SK-N-SH (cell line): ENCODE results near the gene SLC27A3. TPM values are rescaled to one million over a fixed set of nuclear protein-coding genes. Genes with fewer than 3 reads are reported as not detected.

Experiments
- CTCF ChIA-PET: fragments of 300-600, 350-600 bp; formaldehyde crosslinking; extraction: SDS; loops from one replicate; lab custom pipeline; 2021; lab: Yijun Ruan, JAX
- POLR2A ChIA-PET: fragments of 350-600 bp; sonication (Branson Sonifier 250); formaldehyde crosslinking; extraction: SDS; loops from one replicate; lab custom pipeline; 2020; ENCODE audit warnings: antibody characterized with exemption, inconsistent platforms; lab: Yijun Ruan, JAX
- DNase-seq: peaks from one replicate; pipeline ENCODE4 v3.0.0; 2012
- H2AFZ ChIP-seq: fragments of 200-600 bp; sonication (generic); 2 replicates; pipeline ENCODE4 v1.8.1; 2016; ENCODE audit warnings: antibody characterized with exemption, mild to moderate bottlenecking, low read depth
- H3F3A ChIP-seq: fragments of 200-600 bp; sonication (generic); replicated peaks from 2 replicates; pipeline ENCODE3; 2016; ENCODE audit warnings: antibody characterized with exemption, mild to moderate bottlenecking; ENCODE audit not compliant: insufficient read depth
- H3K27ac ChIP-seq, 2 experiments: fragments of 200-500 bp in 1 of 2; fragments of 200-600 bp in 1 of 2; sonication (Bioruptor generic) in 1 of 2; sonication (generic), shearing (Covaris generic) in 1 of 2; 2 replicates each; pipeline versions ENCODE4 v1.5.1 to v1.6.1; 2014 to 2016; ENCODE audit warnings: low read depth in 2 of 2, inconsistent platforms in 1 of 2, low read length in 1 of 2, mild to moderate bottlenecking in 1 of 2, mixed read lengths in 1 of 2
- H3K27me3 ChIP-seq: fragments of 200-600 bp; sonication (generic), shearing (Covaris generic); 2 replicates; pipeline ENCODE4 v1.6.1; 2016; ENCODE audit warnings: mixed run types; ENCODE audit not compliant: insufficient read depth
- H3K36me3 ChIP-seq, 2 experiments: fragments of 200-500 bp in 1 of 2; fragments of 200-600 bp in 1 of 2; sonication (Bioruptor generic) in 1 of 2; sonication (generic) in 1 of 2; replicated peaks in 1 of 2; 2 replicates each; pipeline versions ENCODE3 to v1.5.1; 2014 to 2016; ENCODE audit warnings: low read length in 1 of 2, mild to moderate bottlenecking in 1 of 2; ENCODE audit not compliant: insufficient read depth in 2 of 2, control insufficient read depth in 1 of 2
- H3K4me1 ChIP-seq, 2 experiments: fragments of 200-500 bp in 1 of 2; fragments of 200-600 bp in 1 of 2; sonication (Bioruptor generic) in 1 of 2; sonication (generic), shearing (Covaris generic) in 1 of 2; 2 replicates each; pipeline versions ENCODE4 v1.5.1 to v1.6.1; 2014 to 2016; ENCODE audit warnings: low read depth in 1 of 2, low read length in 1 of 2, mixed run types in 1 of 2; ENCODE audit not compliant: insufficient read depth in 2 of 2, control insufficient read depth in 1 of 2
- H3K4me2 ChIP-seq: fragments of 200-600 bp; sonication (generic), shearing (Covaris generic); 2 replicates; pipeline ENCODE4 v1.6.1; 2017; ENCODE audit warnings: mixed run types
- H3K4me3 ChIP-seq, 2 experiments: fragments of 200-500 bp in 1 of 2; fragments of 200-600 bp in 1 of 2; sonication (Bioruptor generic) in 1 of 2; sonication (generic), shearing (Covaris generic) in 1 of 2; 2 replicates each; pipeline versions ENCODE4 v1.5.1 to v1.8.1; 2014 to 2016; ENCODE audit warnings: low read depth in 2 of 2, inconsistent platforms in 1 of 2, low read length in 1 of 2, mild to moderate bottlenecking in 1 of 2, mixed read lengths in 1 of 2, moderate library complexity in 1 of 2
- H3K79me2 ChIP-seq: fragments of 200-600 bp; sonication (generic); 2 replicates; pipeline ENCODE4 v1.8.1; 2017; ENCODE audit warnings: mild to moderate bottlenecking; ENCODE audit not compliant: insufficient read depth
- H3K9ac ChIP-seq: fragments of 200-600 bp; sonication (generic); 2 replicates; pipeline ENCODE4 v1.6.1; 2017; ENCODE audit warnings: mixed run types
- H3K9me2 ChIP-seq: fragments of 200-600 bp; sonication (generic); 2 replicates; pipeline ENCODE4 v1.6.1; 2017; ENCODE audit warnings: mixed run types
- H3K9me3 ChIP-seq: fragments of 200-600 bp; sonication (generic); 2 replicates; pipeline ENCODE4 v1.6.1; 2017; ENCODE audit warnings: mixed run types, mild to moderate bottlenecking, moderate library complexity
- H4K20me1 ChIP-seq: fragments of 200-600 bp; sonication (generic); 2 replicates; pipeline ENCODE4 v1.6.1; 2017; ENCODE audit warnings: mild to moderate bottlenecking, mixed run types; ENCODE audit not compliant: insufficient read depth
- CHD2 ChIP-seq: fragments of 150-350 bp; IDR thresholded peaks from 2 replicates; pipeline ENCODE4 v1.6.1; 2018; ENCODE audit warnings: low read length; ENCODE audit not compliant: partially characterized antibody
- ELF1 ChIP-seq: IDR thresholded peaks from 2 replicates; pipeline ENCODE4 v1.4.0; 2012
- EP300 ChIP-seq, 2 experiments: IDR thresholded peaks; 2 replicates each; pipeline versions ENCODE4 v1.4.0 to v1.6.1; 2012; ENCODE audit warnings: borderline replicate concordance in 1 of 2, low read depth in 1 of 2, low read length in 1 of 2
- EZH2phosphoT487 ChIP-seq: fragments of 200-600 bp; sonication (generic); IDR thresholded peaks from 2 replicates; pipeline ENCODE4 v1.6.1; 2017; ENCODE audit warnings: low read depth, mixed run types, mild to moderate bottlenecking, antibody characterized with exemption, moderate library complexity, borderline replicate concordance
- FOSL2 ChIP-seq: IDR thresholded peaks from 2 replicates; pipeline ENCODE4 v1.4.0; 2012; ENCODE audit warnings: low read depth, mild to moderate bottlenecking, moderate library complexity, borderline replicate concordance
- FOXJ3 ChIP-seq: sonication (generic); formaldehyde crosslinking; IDR thresholded peaks from 2 replicates; pipeline ENCODE4 v1.5.1; 2020; ENCODE audit warnings: mild to moderate bottlenecking, missing genetic modification reagents
- FOXM1 ChIP-seq: IDR thresholded peaks from 2 replicates; pipeline ENCODE4 v1.4.0; 2012; ENCODE audit warnings: low read depth, mild to moderate bottlenecking
- GABPA ChIP-seq: IDR thresholded peaks from 2 replicates; pipeline ENCODE4 v1.4.0; 2012; ENCODE audit warnings: low read depth, mild to moderate bottlenecking
- GATA2 ChIP-seq: sonication (generic); formaldehyde crosslinking; IDR thresholded peaks from 2 replicates; pipeline ENCODE4 v1.5.0; 2020; ENCODE audit warnings: mild to moderate bottlenecking, missing genetic modification reagents
- MXI1 ChIP-seq: IDR thresholded peaks from 2 replicates; pipeline ENCODE4 v1.6.1; 2012; ENCODE audit warnings: mild to moderate bottlenecking, low read depth, low read length, improper control_type of control experiment
- NFIC ChIP-seq: IDR thresholded peaks from 2 replicates; pipeline ENCODE4 v1.4.0; 2012; ENCODE audit warnings: borderline replicate concordance
- RCOR1 ChIP-seq: fragments of 150-350 bp; IDR thresholded peaks from 2 replicates; pipeline ENCODE4 v1.6.1; 2017; ENCODE audit warnings: antibody characterized with exemption, low read length
- SIN3A ChIP-seq: IDR thresholded peaks from 2 replicates; pipeline ENCODE4 v1.6.1; 2012; ENCODE audit warnings: low read depth, mild to moderate bottlenecking, low read length, moderate library complexity, borderline replicate concordance
- TAF1 ChIP-seq: IDR thresholded peaks from 2 replicates; pipeline ENCODE4 v1.6.1; 2012; ENCODE audit warnings: low read depth, mild to moderate bottlenecking, low read length, moderate library complexity, borderline replicate concordance
- WGBS: methylation state at CpG from one replicate; pipeline ENCODE4 v1.1.6; 2017; ENCODE audit warnings: low lambda C conversion rate; 5-methylcytosine and 5-hydroxymethylcytosine counted together
- polyA plus RNA-seq, 3 experiments: library from polyadenylated mRNA; depleted of rRNA; stranded (reverse); fragments of >200 nt; gene quantifications; 2 replicates each; pipeline ENCODE4 v1.2.3, GENCODE V29; 2012
- TF ChIP-seq, protein P1 (sequence below): fragments of 150-350 bp; IDR thresholded peaks from 2 replicates; pipeline ENCODE4 v1.6.1; 2017; ENCODE audit warnings: antibody characterized with exemption, low read length, low read depth, borderline replicate concordance
- TF ChIP-seq, protein P2 (sequence below): IDR thresholded peaks from 2 replicates; pipeline ENCODE4 v1.6.1; 2012; ENCODE audit warnings: mild to moderate bottlenecking, low read depth, low read length, moderate library complexity
- TF ChIP-seq, protein P3 (sequence below): IDR thresholded peaks from 2 replicates; pipeline ENCODE4 v1.4.0; 2012; ENCODE audit warnings: low read depth, borderline replicate concordance
- TF ChIP-seq, protein P4 (sequence below): IDR thresholded peaks from 2 replicates; pipeline ENCODE4; 2012

SLC27A3 gene
- polyA plus RNA-seq, 1 of the 3 experiments (the other 2 are of a cell fraction), result 9.0 TPM

DNA sequence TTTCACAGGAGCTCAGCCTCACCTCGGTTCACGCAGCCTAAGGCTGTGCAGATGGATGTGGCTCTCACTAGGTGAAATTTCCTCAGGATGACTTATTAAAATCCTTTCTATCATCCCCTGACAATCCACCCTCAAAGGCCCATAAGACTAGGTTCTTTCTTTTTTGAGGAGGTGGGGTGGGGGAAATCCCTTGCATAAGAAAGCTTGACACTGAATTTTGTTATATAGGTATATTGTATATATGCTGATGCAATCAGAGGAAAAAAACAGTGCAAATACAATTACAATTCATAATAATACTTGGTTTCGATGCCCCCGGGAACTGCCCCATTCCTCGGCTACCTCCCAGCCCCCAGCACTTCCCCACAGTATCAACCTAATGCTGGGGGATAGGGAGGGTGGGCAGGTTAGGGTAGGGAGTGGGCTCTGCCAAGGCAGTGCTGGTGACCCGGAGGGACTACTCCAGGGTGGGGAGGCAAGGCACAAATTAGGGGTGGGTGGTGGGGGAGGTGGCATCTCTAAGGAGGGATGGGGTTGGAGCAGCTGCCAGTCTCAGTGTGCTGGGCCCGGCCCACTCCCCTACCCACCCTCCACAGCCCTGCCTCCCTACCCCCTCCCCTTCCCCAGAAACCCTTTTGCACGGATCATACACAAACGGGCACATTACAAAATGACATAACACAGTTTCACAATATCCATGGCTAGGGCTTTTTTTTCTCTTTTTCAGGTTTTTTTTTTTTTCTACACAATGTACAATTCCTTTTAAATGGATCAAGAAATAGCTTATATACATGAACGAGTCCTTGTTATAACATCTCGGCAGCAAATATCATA lies 30.9 kb downstream of the SLC27A3 start:
- no peak overlapping the region for H3K4me3 ChIP-seq
- ChIA-PET CTCF (interaction anchor here (1.0 to 3.3 kb wide), 4 partner anchors 8 to 180 kb away, joined by 3 to 16 read pairs (median 4); partner anchors contain the start of gene RAB13), POLR2A (no interaction called here)
- peaks cover 24 to 38% of the 10 kb centered on the region in 2 experiments for H3K36me3 ChIP-seq
- WGBS, result 92% methylated on average over 11 of the region's 11 CpGs
- H4K20me1 ChIP-seq, result no peaks in the 10 kb centered on the region
- peak overlapping the region in 1 of 2 experiments; percentile 57; a peak in 2 of 4 replicates for H3K27ac ChIP-seq
- no peak overlapping the region for H3K4me2 ChIP-seq
- peaks cover 5 to 8% of the 10 kb centered on the region in 2 experiments; a peak in 2 of 4 replicates for H3K4me1 ChIP-seq
- H3K9ac ChIP-seq, result 0 out of 2 replicates have a peak overlapping the region, but pooled peaks have one; percentile 29
- peaks cover 5% of the 10 kb centered on the region for H3F3A ChIP-seq
- no peaks in the 10 kb centered on the region for H3K27me3 ChIP-seq
- TF ChIP-seq SIN3A, result no peak
- no peak for TF ChIP-seq GATA2 (CRISPR knock-in tag)
- TF ChIP-seq NFIC, result no peak
- TF ChIP-seq FOSL2, result no peak
- no peak for TF ChIP-seq ELF1
- TF ChIP-seq FOXM1, result no peak
- TF ChIP-seq, protein P1, sequence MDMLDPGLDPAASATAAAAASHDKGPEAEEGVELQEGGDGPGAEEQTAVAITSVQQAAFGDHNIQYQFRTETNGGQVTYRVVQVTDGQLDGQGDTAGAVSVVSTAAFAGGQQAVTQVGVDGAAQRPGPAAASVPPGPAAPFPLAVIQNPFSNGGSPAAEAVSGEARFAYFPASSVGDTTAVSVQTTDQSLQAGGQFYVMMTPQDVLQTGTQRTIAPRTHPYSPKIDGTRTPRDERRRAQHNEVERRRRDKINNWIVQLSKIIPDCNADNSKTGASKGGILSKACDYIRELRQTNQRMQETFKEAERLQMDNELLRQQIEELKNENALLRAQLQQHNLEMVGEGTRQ, result no peak
- TF ChIP-seq MXI1, result no peak
- TF ChIP-seq EZH2phosphoT487, result no peak
- TF ChIP-seq, protein P2, sequence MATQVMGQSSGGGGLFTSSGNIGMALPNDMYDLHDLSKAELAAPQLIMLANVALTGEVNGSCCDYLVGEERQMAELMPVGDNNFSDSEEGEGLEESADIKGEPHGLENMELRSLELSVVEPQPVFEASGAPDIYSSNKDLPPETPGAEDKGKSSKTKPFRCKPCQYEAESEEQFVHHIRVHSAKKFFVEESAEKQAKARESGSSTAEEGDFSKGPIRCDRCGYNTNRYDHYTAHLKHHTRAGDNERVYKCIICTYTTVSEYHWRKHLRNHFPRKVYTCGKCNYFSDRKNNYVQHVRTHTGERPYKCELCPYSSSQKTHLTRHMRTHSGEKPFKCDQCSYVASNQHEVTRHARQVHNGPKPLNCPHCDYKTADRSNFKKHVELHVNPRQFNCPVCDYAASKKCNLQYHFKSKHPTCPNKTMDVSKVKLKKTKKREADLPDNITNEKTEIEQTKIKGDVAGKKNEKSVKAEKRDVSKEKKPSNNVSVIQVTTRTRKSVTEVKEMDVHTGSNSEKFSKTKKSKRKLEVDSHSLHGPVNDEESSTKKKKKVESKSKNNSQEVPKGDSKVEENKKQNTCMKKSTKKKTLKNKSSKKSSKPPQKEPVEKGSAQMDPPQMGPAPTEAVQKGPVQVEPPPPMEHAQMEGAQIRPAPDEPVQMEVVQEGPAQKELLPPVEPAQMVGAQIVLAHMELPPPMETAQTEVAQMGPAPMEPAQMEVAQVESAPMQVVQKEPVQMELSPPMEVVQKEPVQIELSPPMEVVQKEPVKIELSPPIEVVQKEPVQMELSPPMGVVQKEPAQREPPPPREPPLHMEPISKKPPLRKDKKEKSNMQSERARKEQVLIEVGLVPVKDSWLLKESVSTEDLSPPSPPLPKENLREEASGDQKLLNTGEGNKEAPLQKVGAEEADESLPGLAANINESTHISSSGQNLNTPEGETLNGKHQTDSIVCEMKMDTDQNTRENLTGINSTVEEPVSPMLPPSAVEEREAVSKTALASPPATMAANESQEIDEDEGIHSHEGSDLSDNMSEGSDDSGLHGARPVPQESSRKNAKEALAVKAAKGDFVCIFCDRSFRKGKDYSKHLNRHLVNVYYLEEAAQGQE, result no peak
- TF ChIP-seq EP300 (IDR thresholded peaks at IDR 0.05; ENCODE audit: borderline replicate concordance in 1 of 2, low read depth in 1 of 2, low read length in 1 of 2), result no peak
- no peak for TF ChIP-seq GABPA
- TF ChIP-seq TAF1, result no peak
- TF ChIP-seq, protein P3, sequence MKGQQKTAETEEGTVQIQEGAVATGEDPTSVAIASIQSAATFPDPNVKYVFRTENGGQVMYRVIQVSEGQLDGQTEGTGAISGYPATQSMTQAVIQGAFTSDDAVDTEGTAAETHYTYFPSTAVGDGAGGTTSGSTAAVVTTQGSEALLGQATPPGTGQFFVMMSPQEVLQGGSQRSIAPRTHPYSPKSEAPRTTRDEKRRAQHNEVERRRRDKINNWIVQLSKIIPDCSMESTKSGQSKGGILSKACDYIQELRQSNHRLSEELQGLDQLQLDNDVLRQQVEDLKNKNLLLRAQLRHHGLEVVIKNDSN, result no peak
- TF ChIP-seq, protein P4, sequence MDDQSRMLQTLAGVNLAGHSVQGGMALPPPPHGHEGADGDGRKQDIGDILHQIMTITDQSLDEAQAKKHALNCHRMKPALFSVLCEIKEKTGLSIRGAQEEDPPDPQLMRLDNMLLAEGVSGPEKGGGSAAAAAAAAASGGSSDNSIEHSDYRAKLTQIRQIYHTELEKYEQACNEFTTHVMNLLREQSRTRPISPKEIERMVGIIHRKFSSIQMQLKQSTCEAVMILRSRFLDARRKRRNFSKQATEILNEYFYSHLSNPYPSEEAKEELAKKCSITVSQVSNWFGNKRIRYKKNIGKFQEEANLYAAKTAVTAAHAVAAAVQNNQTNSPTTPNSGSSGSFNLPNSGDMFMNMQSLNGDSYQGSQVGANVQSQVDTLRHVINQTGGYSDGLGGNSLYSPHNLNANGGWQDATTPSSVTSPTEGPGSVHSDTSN, result no peak
- no peak for TF ChIP-seq FOXJ3 (CRISPR knock-in tag)
- no peak for TF ChIP-seq CHD2
- TF ChIP-seq RCOR1, result no peak
- DNase-seq, result no peak
- H3K79me2 ChIP-seq, result no peaks in the 10 kb centered on the region
- H2AFZ ChIP-seq, result no peak overlapping the region
- no peaks in the 10 kb centered on the region for H3K9me2 ChIP-seq
- no peaks in the 10 kb centered on the region for H3K9me3 ChIP-seq
